Activated CD4-positive, alpha-beta T cell treated with anti-CD3 and anti-CD28 coated beads for 1 hour (primary cell): Measurements from ENCODE around the gene COL8A2.

ENCODE experiments used
- DNase-seq: peaks from one replicate; pipeline ENCODE4 v3.0.0-alpha.2; 2020

Gene COL8A2

DNA sequence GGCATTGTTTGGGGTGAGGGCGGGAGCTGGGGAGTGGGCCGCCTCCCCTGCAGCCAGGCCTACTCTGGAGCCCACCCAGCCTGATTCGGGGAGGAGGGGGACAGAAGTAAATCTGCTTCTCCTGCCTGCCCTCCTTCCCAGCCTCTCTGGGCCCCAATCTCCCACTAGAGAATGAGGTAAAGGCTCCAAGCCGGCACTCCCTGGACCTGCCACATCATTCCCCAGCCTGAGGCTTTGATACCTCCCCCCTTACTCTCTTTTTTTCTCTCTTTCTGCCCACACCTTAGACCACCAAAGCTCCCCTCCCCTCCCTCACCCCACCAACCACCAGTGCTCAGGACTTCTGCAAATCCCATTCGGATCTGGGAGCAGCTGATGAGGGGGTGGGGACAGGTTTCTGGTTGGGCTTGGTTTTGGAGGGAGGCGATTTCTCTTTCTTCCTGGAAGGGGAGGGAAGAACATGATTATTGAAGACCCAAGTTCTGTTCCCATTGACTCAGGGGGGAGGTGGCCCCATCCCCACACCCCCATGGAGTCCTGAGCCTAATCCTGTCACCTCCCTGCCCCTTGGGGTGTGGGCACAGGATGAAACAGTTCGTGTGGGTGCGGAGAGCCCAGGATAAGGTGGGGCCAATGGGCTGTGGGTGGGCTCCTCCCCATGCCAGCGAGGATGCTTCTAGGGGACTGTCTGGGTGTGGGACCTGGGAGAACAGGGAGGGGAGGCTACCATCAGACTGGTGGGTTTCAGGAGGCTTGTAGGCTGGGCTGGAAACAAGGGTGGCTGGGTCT lies 32.3 kb upstream of the COL8A2 start:
- no peak for DNase-seq

DNA sequence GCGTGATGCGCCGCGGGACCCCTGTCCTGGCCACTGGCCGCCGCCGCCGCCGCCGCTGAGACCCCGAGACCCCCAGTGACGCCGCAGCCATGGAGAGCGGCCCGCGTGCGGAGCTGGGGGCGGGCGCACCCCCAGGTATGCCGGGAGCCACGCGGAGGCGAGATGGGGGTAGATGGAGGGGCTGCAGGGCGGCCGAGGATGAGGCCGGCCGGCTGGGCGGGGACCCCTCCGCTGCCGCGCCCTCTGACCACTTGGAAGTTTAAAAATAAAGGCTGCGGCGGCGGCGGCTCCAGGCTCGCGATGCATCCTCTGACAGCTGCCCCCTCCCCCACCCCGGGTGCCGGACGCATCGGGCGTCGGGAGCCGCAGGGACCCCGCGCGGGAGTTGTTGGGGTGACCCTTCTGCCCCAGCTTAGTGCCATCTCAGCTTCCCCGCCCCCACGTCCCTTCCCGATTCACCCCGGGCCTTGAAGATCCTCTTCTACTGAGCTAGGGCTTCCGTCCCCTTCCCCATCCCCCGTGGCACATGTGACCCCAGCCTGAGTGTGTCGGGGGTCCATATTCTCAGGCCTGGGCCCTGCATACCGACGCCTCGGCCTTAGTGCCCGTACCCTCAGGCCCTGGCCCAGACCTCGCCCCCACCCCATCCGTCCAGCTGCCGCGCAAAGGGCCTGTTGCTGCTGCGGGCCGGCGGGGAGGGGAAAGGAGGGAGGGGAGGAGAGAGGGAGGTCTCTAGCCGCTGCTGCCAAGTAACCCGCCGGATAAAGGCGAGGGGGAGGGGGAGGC lies 31.5 kb upstream of the COL8A2 start:
- no peak for DNase-seq

DNA sequence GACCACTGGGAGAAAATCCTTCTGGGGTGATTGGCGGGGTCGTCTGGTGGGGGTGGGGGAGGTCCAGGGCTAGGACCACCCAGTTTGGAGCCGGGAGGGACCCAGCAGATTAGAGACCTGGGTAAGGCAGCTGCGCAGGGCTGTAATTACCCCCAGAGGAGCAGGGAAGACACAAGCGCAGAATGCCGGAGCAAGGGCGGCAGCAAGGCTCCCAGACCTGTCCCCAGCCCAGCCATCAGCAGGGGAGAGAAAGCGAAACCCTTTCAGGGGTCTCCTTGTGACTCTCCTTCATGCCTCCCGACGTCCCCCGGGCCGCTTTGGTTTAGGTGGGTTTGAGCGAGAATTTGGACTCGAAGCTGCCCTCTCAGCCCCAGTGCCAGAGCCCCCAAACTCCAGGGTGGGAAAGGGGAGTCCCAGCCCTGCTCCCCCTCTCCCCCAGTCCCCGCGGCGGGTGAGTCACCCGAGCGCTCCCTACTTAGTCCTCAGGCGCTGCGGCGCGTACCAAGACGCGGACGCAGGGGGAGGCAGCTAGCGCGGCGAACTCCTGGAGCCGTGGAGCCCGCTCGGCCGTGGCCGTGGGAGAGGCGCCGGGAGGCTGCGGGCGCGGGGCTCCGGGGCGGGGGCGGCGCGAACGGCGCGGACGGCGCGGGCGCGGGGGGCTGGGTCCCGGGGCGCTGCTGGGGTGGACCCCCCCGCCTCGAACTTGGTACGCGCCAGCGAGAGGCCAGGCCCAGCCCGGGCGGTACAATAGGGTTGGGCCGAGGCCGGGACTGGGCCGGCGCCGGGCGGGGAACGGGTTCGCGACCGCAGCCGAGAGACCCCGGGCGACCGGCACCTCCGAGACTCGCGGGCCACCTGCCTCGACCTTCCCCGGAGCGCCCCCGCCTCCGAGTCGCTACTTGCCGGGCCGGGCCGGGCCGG lies 30.6 kb upstream of the COL8A2 start, which contains the start of gene MAP7D1:
MAP7D1 (plus strand) TSS at position 753 of the 921 bp plus-strand sequence. CDS start 258 bp downstream, outside the sequence.
- peak; percentile 79 for DNase-seq

DNA sequence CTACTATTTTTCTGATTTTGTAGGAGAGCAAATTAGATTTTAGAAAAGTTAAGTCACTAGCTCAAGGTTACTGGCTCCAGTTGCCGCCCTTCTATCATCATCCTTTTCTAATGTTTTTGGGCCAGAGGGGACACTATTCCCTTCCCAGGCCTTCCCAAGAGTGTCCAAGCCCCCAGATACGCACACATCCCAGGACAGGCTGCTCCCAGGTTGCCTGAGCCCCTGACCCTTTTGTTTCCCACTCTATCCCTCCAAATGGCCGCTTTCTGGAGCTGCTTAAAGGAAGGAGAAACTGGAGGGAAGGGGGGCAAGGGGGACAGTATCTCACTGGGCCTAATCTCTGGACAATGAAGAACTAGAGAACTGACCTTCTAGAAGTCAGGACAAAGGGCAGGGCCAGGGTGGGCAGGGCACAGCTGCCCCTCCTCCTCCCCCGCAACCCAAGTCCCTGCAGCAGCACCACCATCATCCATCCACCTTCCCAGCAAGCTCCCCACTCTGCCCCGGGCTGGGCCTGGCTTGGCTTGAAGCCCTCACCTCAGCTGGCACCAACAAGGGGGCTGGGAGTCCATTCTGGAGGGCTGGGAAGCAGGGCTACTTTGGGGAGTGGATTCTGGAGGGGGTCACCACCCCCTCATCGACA lies 29.9 kb upstream of the COL8A2 start:
- no peak for DNase-seq

DNA sequence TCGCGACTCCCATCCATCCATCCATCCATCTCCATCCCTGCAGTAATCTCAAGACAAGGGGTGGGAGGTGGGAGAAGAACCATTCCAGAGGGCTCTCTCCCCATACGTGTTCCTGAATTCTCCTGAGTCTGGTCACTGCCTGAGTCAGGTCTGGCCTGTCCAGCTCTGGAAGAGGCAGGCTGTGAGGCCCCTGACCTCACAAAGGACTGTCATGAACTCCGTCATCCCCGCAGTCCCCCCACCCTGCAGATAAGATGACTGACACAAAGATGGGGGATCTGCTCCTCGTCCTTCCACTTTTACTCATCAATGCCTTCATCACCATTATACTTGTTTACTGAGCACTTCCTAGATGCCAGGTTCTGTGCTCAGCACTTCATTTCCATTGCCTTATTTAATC lies 29.3 kb upstream of the COL8A2 start:
- no peak for DNase-seq

DNA sequence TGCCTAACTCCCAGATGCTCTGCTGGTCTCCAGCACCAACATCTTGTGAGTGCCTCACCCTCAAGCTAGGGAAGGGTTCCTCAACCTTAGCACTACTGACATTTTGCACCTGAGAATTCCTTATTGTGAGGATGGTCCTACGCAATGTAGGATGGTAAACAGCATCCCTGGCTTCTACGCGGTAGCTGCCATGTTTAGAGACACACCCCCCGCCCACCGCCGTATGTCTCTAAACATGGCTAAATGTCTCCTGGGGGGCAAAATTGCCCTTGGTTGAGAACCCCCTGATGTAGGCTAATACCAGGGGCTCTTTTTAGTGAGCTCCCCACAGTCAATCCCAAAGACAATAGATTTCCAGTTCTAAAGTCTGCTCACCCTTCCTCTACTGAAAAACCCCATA lies 28.5 kb upstream of the COL8A2 start:
- DNase-seq = no peak

DNA sequence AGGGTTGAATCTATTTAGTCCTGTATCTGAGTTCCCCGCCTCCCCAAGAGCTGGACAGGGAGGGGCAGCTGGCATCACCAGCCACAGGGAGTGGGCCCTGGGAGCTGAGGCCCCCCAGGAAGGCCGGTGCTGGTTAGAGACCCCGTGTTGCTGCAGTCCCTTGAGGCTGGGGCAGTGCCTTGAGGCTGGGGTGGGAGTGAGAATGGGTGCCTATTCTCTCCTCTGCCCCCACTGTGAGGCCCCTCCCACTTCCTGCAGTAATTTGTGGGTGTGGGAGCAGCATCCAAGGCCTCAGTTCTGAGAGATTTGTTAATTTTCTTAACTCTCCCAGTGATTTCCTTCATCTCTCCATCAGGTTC lies 26.8 kb upstream of the COL8A2 start:
- DNase-seq = no peak

DNA sequence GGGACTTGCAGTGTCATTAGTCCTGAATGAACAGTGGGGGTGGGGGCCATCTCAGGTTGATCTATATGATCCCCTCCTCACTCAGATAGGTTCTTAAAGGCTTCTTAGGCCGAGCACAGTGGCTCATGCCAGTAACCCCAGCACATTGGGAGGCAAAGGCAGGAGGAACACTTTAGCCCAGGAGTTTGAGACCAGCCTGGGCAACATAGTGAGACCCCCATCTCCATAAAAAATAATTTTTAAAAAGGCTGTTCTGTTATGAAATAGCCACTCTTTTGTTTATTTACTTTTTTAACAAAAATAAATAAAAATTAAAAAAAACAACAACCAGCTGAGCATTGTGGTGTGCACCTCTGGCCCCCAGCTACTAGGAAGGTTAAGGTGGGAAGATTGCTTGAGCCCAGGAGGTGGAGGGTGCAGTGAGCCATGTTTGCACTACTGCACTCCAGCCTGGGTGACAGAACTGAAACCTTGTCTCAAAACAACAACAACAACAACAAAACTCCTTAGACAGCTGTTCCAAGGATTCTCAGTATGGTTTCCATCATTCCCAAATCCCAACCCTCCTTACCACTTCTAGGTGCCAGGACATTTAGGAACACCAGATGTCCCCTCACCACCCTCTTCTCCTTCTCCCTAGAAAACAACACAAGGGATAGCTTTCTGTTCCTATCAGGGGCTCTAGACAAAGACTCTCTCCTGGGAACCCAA lies 26.3 kb upstream of the COL8A2 start:
- no peak for DNase-seq

DNA sequence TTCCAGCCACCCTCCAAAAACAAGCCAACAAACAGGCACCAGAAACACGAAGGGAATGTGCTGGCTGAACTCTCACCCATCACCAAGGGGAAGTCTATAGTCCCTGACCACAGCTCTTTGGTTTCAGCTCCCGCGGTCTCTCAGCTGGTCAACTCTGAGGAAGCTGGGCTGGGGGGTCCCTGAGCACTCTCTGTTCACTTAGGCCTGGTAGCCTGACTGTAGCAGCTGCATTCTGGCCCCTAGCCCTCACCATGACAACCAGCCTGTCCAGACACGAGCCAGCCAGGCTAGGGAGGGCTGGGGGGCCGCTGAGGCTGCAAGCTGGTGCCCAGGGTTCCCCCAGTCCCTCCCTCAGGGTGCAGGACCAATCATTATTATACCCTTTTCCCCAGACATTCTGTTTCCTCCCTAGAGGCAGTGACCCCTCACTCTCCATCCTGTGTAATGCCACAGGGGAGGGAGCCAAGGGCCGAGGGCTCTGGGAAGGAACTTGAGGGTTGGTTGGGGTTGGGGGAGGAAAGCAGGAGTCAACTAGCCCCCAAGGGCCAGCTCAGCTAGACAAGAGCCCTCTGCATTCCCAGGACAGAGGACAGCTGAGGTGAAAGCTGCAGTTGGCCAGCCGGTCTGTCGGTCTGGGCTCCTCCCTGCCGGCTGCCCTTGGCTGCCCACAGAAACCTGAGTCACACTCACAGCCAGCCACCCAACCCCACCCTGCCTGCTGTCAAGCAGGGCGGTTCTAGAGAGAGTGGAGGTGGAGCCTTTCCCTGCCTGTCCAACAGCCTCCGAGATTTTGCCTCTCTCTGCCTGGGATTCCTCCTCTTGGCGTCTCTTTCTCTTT lies 25.5 kb upstream of the COL8A2 start:
- peak; percentile 57 for DNase-seq

DNA sequence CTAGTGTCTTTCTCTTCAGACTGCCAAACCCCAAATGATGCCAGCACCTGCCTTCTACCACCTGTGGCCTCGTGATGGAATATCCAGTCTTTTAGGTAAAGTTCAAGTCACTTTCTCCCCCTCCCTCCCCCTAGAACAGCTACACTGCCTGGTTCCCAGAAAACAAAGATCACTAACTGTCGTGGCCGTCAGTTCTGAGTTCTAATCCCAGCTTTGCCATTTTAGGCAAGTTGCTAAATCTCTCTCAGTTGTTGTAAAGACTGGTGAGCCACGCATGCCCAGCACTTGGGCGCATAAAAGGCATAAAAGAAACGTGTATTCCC lies 24.9 kb upstream of the COL8A2 start:
- DNase-seq = no peak

DNA sequence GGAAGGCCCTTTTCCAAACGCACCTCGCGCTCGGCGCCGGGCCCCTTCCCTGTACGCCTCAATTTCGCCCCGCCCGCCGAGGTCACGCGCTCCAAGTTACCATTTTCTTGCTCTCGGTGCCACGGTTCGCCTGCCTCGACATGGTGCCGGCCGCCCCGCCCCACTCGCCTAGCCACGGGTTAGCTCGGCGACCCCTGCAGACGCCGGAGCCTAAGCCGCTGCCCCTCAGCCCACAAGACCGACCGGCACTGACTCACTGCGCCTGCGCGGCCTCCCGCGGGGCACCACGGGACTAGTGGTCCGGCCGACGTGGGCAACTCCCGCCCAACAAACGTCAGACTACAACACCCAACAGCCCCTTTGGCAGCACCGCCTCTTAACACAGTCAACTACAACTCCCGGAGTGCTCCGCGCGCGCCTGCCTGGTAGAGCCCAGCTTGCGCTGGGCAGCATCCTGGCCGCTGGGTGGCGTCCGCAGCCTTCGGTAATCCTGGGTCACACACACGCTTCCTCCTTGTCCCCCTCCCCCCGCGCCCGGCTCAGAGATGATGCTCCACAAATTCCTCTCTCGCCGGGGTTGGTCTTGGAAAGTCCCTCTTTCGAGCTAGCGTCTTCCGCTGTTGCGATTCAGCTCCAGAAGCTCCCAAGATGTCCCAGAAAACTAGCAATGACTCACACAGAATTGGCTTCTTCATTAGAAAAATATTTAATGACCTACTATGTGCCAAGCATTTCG lies 24.4 kb upstream of the COL8A2 start, which contains the start of gene TRAPPC3:
TRAPPC3 (minus strand) TSS at position 250 of the 736 bp plus-strand sequence; CDS start at position 142, 108 bp downstream.
- peak; percentile 99 for DNase-seq

DNA sequence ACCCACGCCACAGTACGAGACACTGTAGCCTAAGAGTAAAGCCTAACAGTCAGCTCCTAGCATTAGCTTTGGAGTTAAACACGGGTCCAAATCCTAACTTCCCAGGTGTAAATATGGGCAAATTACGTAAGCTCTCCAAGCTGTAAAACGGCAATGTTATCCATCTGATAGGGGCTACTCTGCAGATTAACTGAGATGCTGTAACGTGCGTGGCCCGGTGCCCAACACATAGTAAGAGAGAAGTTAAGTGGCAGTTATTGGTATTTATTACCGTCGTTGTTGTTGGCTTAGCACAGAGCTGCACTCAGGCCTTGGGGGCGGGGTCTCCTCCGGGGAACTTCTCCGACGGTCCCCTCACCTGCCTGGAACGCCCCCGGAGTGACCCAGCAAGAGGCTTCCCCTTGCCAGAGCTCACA lies 23.8 kb upstream of the COL8A2 start:
- no peak for DNase-seq

DNA sequence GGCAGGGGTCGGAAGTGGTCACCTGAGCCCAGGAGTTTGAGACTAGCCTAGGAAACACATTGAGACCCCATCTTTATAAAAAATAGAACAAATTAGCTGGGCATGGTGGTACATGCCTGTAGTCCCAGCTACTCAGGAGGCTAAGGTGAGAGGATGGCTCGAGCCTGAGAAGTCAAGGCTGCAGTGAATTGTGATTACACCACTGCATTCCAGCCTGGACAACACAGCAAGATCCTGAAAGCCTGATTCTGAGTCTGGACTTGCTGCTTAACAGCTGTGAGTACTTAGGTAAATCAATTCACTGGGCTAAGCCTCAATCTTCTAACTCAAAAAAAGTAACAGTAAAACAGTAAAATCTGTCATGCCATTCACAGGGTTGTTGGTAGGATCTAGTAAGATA lies 19.4 kb upstream of the COL8A2 start:
- no peak for DNase-seq

DNA sequence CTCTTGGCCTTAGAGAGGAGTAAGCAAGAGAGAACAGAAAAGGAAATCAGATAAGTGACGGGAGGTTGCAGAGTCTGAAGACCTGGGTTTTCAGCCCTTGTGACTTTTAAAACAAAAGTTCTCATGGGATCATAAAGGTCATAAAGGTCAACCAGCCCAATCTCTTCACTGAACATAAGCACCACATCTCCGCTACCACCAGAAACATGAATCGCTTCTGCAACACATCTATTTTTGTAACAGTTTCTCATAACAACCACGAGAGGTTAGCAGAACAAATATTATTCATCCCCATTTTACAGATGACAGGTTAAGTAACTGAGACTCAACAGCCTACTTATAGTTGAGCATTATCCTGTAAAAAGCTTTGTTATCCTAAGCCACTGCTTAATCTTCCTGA lies 18.4 kb upstream of the COL8A2 start:
- no peak for DNase-seq

DNA sequence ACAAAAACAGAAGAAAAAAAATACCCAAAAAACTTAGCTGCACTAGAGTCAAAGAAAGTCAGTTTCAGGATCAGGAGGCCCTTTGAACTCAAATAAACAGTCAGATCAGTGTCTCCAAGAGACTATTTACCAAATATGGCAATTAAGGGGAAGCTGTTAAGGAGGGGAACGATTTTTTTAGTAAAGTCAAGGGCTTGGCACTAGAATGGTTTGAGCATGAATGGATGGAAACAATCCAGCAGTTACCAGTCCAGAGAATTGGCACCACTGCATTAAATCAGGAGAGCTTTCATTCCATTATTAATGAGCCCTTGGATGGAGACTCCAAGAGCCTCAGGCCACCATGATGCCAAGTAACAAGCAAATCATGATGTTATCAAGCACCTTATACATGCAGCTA lies 17.1 kb upstream of the COL8A2 start:
- DNase-seq = no peak

DNA sequence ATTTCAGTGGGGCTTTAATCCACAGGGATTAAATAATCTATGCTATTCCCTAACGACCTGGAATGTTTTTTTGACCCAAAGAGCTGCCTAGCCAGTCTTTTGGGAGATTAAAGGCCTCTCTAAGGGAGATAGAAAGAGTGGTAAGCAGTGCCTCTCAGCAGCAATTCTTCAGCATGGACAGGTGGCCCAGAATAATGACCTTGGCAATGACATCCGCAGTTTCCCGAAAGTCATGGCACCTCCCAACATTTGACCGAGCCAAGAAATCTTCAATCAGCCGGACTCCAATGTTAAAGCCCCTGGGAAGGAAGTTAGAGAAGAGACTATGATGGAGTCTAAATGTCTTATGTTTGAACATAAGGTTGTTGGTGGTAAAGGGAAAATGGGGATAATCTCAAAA lies 14.5 kb upstream of the COL8A2 start:
- no peak for DNase-seq

DNA sequence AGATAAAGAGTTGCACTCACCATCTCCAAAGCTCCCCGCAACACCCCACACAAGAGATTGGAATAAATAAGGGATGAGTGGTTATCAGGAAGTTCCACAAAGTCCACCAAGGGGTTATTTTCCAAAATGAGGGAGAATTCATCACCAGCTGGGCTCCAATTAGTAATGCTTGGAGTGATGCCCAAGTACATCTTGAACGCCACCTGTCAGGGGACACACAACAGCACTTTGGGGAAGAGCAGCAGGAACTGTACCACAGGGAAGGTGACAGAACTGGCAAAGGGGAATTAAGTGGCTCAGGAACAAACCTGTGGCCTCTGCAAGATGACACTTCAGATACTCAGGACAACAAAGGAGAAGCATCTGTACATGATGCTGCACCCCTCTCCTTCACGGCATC lies 12.8 kb upstream of the COL8A2 start:
- no peak for DNase-seq

DNA sequence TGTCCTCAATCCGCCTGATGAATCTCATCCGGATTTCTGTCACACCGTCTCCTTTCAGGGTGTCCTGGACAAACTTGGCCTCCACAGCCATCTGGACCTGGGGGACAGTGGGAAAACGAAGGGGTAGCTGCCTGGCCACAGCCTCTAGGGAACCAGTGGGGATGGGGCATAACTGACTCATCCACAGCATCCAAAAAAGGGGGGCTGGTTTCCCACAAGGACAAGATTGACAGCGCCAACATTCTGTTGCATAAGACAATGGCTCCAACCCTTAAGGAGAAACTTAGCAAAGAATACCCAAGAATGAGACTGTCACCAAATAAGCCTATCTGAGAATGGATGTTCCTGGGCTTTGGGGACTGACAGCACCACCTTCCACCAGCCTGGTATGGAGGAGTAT lies 12.2 kb upstream of the COL8A2 start:
- DNase-seq = no peak

DNA sequence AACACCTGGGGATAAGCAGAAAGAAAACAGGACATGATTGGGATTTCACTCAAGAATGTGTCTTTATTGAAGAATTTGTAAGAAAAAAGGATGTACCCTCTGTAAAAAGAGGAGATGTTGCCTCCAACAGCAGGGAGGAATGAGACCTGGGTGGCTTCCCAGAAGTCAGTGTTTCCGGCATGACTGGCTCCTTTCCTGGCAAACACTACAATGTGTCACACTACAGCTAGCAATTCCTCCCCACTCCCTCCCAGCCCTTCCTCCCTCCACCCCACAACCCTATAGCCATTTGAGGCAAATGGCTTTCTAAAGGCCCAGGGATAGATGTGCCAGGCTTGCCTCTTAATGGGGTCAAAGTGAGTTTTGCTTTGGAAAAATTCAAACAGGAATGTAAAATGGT lies 11.5 kb upstream of the COL8A2 start:
- DNase-seq = no peak

DNA sequence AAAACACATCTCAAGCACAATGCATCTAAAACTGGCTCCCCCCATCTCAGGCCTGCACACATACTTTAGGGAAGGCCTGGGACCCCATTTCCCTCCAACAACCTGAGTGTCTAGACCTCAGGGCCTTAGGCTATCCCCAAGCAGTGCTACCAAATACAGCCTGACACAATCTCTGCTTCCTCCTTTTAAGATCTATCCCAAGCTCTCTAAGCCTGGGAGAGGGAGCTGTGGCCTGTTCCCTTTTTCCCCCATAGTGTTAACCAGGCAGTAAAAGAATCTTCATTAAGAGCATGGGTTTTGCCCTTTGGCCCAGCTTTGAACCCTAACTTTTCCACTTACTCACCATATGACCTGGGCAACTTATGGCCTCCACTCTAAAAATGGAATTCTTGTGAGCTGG lies 10.8 kb upstream of the COL8A2 start:
- no peak for DNase-seq

DNA sequence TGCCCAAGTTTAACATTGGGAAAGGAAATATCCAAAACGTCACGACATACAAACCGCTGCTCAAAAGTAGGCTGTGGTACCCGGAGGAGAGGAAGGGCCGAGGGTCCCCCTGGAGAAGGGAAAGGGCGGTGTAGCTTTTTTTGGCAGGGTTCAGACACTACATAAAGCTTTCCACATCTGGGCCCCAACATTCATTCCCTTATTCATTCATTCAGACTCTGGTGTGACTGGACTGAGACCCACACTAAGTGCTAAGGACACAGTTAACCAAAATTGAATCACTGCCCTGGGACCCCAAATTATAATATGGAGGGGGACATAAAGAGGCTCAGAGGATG lies 10.3 kb upstream of the COL8A2 start:
- DNase-seq = no peak
